ENCODE results near the gene CEP164. TPM values are rescaled to one million over a fixed set of nuclear protein-coding genes. Genes with fewer than 3 reads are reported as not detected.

Gene CEP164
- total RNA-seq, 1 donor from 2014 or later, result 36.1 TPM

- H3K9me3 ChIP-seq (ENCODE audit: insufficient read depth, low read depth, low read length), result no peaks in the 10 kb centered on the region
- no peak for TF ChIP-seq EZH2 (IDR thresholded peaks at IDR 0.05; ENCODE audit: insufficient read depth, low read length)
- no peak for TF ChIP-seq CTCF (IDR thresholded peaks at IDR 0.05; ENCODE audit: insufficient read depth, low read depth, low read length)
- H3K4me1 Mint-ChIP-seq (ENCODE audit: low read depth, unreplicated experiment), result no peaks in the 10 kb centered on the region
- H3K36me3 ChIP-seq (ENCODE audit: insufficient read depth, low read length), result no peaks in the 10 kb centered on the region
- no peaks in the 10 kb centered on the region for H3K4me1 ChIP-seq (ENCODE audit: insufficient read depth, low read length)
- peaks cover 25% of the 10 kb centered on the region for H3K27me3 ChIP-seq (ENCODE audit: insufficient read depth, low read length)
- no peak overlapping the region for H3K4me3 Mint-ChIP-seq (ENCODE audit: unreplicated experiment)
- H3K27ac Mint-ChIP-seq (ENCODE audit: unreplicated experiment), result no peak overlapping the region
- H3K79me2 ChIP-seq (ENCODE audit: insufficient read depth, low read length), result no peaks in the 10 kb centered on the region
- no peak overlapping the region for H3K4me2 ChIP-seq (ENCODE audit: low read length)
- H3K9ac ChIP-seq (ENCODE audit: low read length), result no peak overlapping the region
- peaks cover 2% of the 10 kb centered on the region for H3K9me3 Mint-ChIP-seq (ENCODE audit: unreplicated experiment)
- FAIRE-seq, result no peak
- no peak overlapping the region for H3K27ac ChIP-seq (ENCODE audit: low read depth, low read length)
- H3K36me3 Mint-ChIP-seq (ENCODE audit: low read depth, unreplicated experiment), result no peaks in the 10 kb centered on the region
- H4K20me1 ChIP-seq (ENCODE audit: insufficient read depth, low read length), result no peaks in the 10 kb centered on the region
- peaks cover 43% of the 10 kb centered on the region for H3K27me3 Mint-ChIP-seq (ENCODE audit: low read depth, unreplicated experiment)
- no peak for DNase-seq (ENCODE audit: low read depth)
- no peak overlapping the region for H2AFZ ChIP-seq (ENCODE audit: low read depth, low read length)
- H3K4me3 ChIP-seq (ENCODE audit: insufficient read depth, low read depth, low read length), result no peak overlapping the region
These were observed 112.6 kb downstream of the CEP164 start for GRCh38 chr11:117440258-117440657.

- Histone ChIP-seq H3K4me3 (ENCODE audit: insufficient read depth, low read depth, low read length) (no peak overlapping the region), H2AFZ (ENCODE audit: low read depth, low read length) (no peak overlapping the region), H3K4me2 (ENCODE audit: low read length) (no peak overlapping the region), H3K27me3 (ENCODE audit: insufficient read depth, low read length) (peaks cover 29% of the 10 kb centered on the region), H3K9me3 (ENCODE audit: insufficient read depth, low read depth, low read length) (no peaks in the 10 kb centered on the region), H3K27ac (ENCODE audit: low read depth, low read length) (no peak overlapping the region), H4K20me1 (ENCODE audit: insufficient read depth, low read length) (no peaks in the 10 kb centered on the region), H3K9ac (ENCODE audit: low read length) (no peak overlapping the region), H3K79me2 (ENCODE audit: insufficient read depth, low read length) (no peaks in the 10 kb centered on the region), H3K4me1 (ENCODE audit: insufficient read depth, low read length) (no peaks in the 10 kb centered on the region), H3K36me3 (ENCODE audit: insufficient read depth, low read length) (no peaks in the 10 kb centered on the region)
- no peak for FAIRE-seq
- H3K4me1 Mint-ChIP-seq (ENCODE audit: low read depth, unreplicated experiment), result no peaks in the 10 kb centered on the region
- no peak for DNase-seq (ENCODE audit: low read depth)
- no peak overlapping the region for H3K4me3 Mint-ChIP-seq (ENCODE audit: unreplicated experiment)
- no peak overlapping the region for H3K27ac Mint-ChIP-seq (ENCODE audit: unreplicated experiment)
- H3K36me3 Mint-ChIP-seq (ENCODE audit: low read depth, unreplicated experiment), result no peaks in the 10 kb centered on the region
- H3K9me3 Mint-ChIP-seq (ENCODE audit: unreplicated experiment), result peaks cover under 1% of the 10 kb centered on the region
- peaks cover 50% of the 10 kb centered on the region for H3K27me3 Mint-ChIP-seq (ENCODE audit: low read depth, unreplicated experiment)
- no peak for TF ChIP-seq EZH2 (IDR thresholded peaks at IDR 0.05; ENCODE audit: insufficient read depth, low read length)
- no peak for TF ChIP-seq CTCF (IDR thresholded peaks at IDR 0.05; ENCODE audit: insufficient read depth, low read depth, low read length)
These were observed 113.7 kb downstream of the CEP164 start for GRCh38 chr11:117441146-117441975.

Data from astrocyte (in vitro differentiated cells and primary cell).